ENCODE data around the gene VARS1. TPM values are rescaled to one million over a fixed set of nuclear protein-coding genes. Genes with fewer than 3 reads are reported as not detected.

VARS1 gene
- total and polyA plus RNA-seq, 8 donors: 11.0 to 56.5 (median 25.9) TPM

- TF ChIP-seq EP300 (IDR thresholded peaks at IDR 0.05) (no peak), POLR2AphosphoS5 (IDR thresholded peaks at IDR 0.05) (peak in 1 of 3 donors; percentile 12), POLR2A (IDR thresholded peaks at IDR 0.05) (no peak), CTCF (IDR thresholded peaks at IDR 0.05) (peak in 4 of 7 experiments; percentile 12 to 56 (median 40))
- no peaks in the 10 kb centered on the region for H3K27me3 ChIP-seq
- H3K27ac ChIP-seq: peak overlapping the region; percentile 71 to 97 (median 94)
- 0% methylated on average over 11 to 15 of the region's 15 CpGs for WGBS, 5 donors
- peaks cover 33 to 63% (median 51%) of the 10 kb centered on the region in 4 donors for H3K4me1 ChIP-seq
- DNase-seq: peak in 1 of 2 donors; percentile 65
- no peaks in the 10 kb centered on the region for H3K36me3 ChIP-seq
- peak overlapping the region; percentile 59 to 76 (median 66) for H3K4me3 ChIP-seq
- intact Hi-C loops (cut with DNase I; ENCODE audit: low total_unique reads): no loop called here
- no peaks in the 10 kb centered on the region for H3K9me3 ChIP-seq
Measured at GRCh38 chr6:31829633-31830283, 34.2 kb upstream of the VARS1 start.

DNA sequence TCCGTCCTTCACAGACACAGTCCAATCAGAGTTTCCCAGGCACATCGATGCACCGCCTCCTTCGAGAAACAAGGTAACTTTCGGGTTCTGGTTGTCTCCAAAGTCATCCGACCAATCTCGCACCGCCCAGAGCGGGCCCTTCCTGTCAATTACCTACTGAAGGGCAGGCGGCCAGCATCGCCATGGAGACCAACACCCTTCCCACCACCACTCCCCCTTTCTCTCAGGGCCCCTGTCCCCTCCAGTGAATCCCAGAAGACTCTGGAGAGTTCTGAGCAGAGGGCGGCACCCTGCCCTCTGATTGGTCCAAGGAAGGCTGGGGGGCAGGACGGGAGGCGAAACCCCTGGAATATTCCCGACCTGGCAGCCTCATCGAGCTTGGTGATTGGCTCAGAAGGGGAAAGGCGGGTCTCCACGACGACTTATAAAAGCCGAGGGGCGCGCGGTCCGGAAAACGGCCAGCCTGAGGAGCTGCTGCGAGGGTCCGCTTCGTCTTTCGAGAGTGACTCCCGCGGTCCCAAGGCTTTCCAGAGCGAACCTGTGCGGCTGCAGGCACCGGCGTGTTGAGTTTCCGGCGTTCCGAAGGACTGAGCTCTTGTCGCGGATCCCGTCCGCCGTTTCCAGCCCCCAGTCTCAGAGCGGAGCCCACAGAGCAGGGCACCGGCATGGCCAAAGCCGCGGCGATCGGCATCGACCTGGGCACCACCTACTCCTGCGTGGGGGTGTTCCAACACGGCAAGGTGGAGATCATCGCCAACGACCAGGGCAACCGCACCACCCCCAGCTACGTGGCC lies 31.9 kb upstream of the VARS1 start, which contains the start of gene HSPA1B:
Gene HSPA1B (plus strand): TSS at position 453 of the 794 bp plus-strand sequence. CDS start 213 bp downstream, at position 666.
- intact Hi-C loops (cut with DNase I; ENCODE audit: low total_unique reads): no loop called here
- H3K27ac ChIP-seq: peak within 1 kb of the TSS; percentile 89 to 99 (median 98)
- peak; percentile 100 for DNase-seq
- H3K36me3 ChIP-seq: no peaks in the 10 kb centered on the region
- TF ChIP-seq CTCF (IDR thresholded peaks at IDR 0.05): no peak
- TF ChIP-seq POLR2A (IDR thresholded peaks at IDR 0.05): peak in 2 of 4 donors; percentile 100
- TF ChIP-seq POLR2AphosphoS5 (IDR thresholded peaks at IDR 0.05): peak; percentile 100
- peak within 1 kb of the TSS; percentile 59 to 71 (median 66) for H3K4me3 ChIP-seq
- 0% methylated on average over 14 to 51 of the region's 56 CpGs for WGBS, 5 donors
- H3K4me1 ChIP-seq: peaks cover 38 to 68% (median 56%) of the 10 kb centered on the region in 4 donors
- no peaks in the 10 kb centered on the region for H3K27me3 ChIP-seq
- no peaks in the 10 kb centered on the region for H3K9me3 ChIP-seq

DNA sequence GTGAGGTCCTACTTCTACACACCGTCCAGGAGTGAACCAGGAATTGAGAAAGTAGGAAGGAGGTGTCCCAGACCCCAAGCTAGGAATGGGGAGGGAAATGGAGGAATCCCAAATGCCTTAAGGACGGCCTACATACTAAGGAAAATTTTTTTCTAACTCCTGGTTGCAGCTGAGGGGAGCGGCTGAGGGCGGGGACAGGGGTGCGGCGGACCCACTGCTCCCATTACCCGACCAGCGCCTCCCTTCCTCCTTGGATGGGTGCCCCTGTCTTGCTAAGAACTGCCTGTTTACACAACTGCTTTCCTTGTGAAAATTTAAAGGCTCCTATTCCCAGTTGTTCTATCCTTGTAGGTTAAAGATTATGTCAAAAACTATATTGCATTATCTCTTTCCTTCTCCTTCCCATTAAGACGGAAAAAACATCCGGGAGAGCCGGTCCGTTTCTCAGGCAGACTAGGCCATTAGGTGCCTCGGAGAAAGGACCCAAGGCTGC lies 31.3 kb upstream of the VARS1 start:
- intact Hi-C loops (cut with DNase I; ENCODE audit: low total_unique reads): no loop called here
- H3K4me1 ChIP-seq: peaks cover 38 to 65% (median 52%) of the 10 kb centered on the region in 4 donors
- WGBS, 5 donors: 0 to 2% (median 1%) methylated on average over 13 of the region's 13 CpGs

More for the DNA sequence above, 31.3 kb upstream of the VARS1 start:
- Histone ChIP-seq H3K36me3 (no peaks in the 10 kb centered on the region), H3K4me3 (peak overlapping the region; percentile 40 to 71 (median 66)), H3K27ac (peak overlapping the region; percentile 89 to 99 (median 98)), H3K27me3 (no peaks in the 10 kb centered on the region), H3K9me3 (no peaks in the 10 kb centered on the region)
- DNase-seq: peak; percentile 91 to 95
- TF ChIP-seq EP300 (IDR thresholded peaks at IDR 0.05) (no peak), POLR2A (IDR thresholded peaks at IDR 0.05) (no peak), POLR2AphosphoS5 (IDR thresholded peaks at IDR 0.05) (peak in 1 of 3 donors; percentile 83), CTCF (IDR thresholded peaks at IDR 0.05) (no peak)
